Fibroblast of skin of right biceps (primary cell): Measurements from ENCODE around the gene TRIP13.

ENCODE experiments used
- DNase-seq: peaks from one replicate; pipeline ENCODE4 v3.0.0-alpha.2; 2013

Gene TRIP13

GRCh38 chr5:956941-957747, 64.5 kb downstream of the TRIP13 start:
- DNase-seq, result peak; percentile 95

- peak; percentile 42 for DNase-seq
Observed at GRCh38 chr5:957748-958485, 65.2 kb downstream of the TRIP13 start.

- DNase-seq, result peak; percentile 55
Observed at GRCh38 chr5:958701-959571, 66.3 kb downstream of the TRIP13 start.

DNA sequence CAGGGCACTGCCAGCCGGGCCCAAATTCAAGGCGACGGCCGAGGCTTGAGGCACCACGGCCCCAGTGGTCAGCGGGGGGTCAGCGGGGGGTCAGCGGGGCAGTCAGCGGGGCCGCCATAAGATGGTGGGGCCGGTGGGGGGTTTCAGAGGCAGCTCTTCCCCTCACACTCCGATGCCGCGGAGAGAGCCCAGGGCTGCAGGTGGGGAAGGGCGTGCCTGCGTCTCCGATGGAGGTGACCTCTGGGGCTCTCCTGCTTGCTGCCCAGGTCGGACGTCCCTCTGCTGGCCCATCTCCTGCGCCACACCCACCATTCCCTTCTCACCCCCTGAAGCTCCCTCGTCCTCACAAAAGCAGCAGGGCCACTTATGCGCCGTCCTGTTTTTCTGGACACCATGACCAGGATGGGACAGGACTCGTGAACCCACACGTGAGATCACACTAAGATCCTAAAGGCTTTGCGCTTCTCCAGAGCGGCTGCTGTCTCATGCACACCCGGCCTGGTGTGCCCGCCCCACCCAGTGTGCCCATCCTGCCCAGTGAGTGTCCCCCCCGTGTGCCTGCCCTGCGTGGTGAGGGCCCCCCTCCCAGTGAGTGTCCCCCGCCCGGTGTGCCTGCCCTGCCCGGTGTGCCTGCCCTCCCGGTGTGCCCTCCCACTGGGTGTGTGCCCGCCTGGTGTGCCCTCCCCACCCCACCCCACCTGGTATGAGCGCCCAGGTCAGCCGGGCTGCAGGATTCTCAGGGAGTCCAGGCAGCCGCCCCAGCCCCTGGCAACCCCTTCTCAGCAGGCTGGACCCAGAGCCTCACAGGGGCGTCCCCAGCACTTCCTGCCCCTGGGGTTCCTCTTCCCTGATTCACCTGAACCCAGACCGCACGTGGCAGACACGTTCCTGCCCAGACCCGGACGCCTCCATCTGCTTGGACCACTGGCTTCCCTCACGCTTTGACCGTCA, 67.2 kb downstream of the TRIP13 start:
- no peak for DNase-seq

DNA sequence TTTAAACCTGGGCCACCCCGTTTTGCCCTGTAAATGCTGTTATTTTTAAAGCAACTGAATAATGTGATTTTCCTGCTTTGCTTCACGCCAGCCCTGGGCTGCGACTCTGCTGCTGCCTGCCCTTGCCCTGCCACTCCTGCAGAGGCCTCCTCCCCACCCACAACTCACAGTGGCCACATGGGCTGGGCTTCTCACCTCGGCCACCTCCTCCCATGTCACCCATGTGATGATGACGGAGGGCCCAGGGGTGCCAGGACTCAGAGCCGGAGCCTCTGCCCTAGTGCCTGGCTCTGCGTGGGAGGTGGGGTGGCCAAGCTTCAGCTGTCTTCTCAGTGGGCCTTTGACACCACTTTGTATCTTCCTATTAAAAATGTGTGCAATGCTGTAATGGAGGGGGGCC, 67.9 kb downstream of the TRIP13 start:
- no peak for DNase-seq

GRCh38 chr5:961002-961710, 68.5 kb downstream of the TRIP13 start:
- DNase-seq, result no peak

- no peak for DNase-seq
Observed at GRCh38 chr5:961711-962240, 69.1 kb downstream of the TRIP13 start.

GRCh38 chr5:962386-962785, 69.7 kb downstream of the TRIP13 start:
- no peak for DNase-seq

DNA sequence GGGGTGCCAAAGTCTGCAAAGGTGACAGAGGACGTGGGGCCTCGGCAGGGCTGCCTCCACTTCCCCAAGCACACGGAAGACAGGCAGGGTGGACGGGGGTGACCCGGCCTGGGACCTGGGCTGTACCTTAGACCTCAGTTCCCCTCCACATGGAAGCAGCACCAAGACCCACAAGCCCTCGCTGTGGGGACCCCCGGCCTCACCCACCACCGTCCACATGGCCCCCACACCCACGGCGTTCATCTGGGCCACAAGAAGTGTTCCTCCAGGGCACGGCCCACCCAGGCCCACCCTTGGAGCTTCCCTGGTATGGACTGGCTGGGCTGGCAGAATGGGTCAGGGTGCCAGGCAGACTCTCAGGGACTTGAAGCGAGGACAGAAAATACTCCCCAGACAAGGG, 70.1 kb downstream of the TRIP13 start:
- DNase-seq, result no peak

GRCh38 chr5:963310-963672, 70.6 kb downstream of the TRIP13 start:
- no peak for DNase-seq

DNA sequence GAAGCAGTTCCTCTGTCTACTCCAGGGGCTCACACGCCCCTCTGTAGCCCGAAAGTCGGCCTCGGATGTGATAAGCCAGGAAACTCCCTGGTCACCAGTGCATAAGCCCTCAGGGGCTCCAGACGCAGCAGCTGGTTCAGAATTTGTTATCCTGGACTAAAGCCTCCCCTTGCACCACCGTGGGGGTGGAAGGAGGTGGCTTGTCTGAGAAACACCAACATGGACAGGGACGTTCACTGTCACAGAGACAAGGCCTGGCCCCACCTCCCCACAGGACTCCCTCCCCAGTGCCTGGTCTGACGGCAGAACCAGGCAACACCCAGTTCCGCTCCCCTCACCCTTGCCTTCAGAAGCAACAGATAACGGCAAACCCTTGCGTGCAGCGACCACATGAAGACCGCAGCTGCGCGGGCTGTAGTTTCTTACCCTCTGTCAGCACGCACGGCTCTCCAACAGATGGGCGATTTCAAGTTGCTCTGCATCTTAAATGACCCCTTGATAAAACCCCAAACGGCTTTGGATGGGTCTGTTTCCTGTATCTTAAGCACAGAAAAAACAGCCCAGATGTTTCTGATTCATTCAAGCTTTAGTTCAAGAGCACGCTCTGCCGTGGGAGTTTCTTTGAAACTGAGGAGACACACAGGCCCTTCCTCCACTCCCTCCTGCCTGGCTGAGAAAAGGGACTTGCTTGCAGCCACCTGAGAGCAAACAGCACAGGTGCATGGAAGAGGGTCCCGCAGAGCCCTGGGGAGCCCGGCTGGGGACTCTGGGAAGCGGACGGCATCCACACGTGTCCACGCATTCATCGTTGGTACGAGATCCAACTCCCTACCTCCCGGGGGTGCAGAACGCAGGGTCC, 71.2 kb downstream of the TRIP13 start:
- peak; percentile 72 for DNase-seq

GRCh38 chr5:964821-965220, 72.1 kb downstream of the TRIP13 start:
- no peak for DNase-seq

DNA sequence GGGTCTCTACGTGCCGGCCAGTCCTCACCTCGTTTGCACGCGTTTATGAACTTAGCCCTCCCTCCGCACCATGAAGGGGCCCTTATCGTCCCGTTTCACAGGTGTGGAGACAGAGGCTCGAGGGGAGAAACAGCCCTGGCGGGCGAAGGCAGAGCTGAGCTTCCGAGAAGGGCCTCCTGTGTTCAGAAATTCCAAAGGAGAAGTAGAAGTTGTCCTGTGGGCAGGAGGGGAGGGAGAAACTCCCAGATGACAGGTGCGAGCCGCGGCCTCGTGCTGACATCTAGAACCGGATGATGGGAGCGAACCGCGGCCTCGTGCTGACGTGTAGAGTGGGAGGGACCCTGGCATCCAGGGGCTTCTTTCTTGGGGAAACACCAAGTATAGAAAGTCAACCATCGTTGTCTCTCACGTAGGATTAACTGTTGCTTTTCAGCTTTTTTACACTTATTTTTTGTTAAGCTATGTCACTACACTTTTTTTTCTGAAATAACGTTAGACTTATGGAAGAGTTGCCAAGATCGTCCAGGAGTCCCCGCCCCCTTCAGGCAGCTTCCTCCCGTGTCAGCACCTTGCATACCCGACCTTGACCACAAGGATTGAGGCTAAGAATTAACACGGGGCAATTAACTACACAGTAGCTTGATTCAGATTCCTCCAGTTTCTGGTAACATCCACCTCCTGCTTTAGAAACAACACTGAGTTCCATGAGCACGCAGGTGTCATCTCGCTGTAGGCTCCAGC, 73.1 kb downstream of the TRIP13 start:
- no peak for DNase-seq

DNA sequence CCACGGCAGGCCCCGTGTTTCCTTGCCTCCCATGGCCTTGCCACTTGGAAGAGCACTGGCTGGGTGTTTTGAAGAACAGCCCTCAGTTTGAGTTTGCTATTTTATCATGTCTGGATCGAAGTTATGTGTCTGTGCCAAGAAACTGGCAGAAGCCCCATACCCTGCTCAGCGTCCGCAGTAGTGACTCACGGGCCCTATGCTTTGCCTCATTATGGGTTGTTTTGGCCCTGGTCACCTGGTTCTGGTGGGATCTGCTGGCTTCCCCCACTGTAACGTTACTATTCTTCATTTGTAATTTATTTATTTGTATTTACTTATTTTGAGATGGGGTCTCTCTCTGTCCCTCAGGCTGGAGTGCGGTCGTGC, 73.6 kb downstream of the TRIP13 start:
- DNase-seq, result no peak

DNA sequence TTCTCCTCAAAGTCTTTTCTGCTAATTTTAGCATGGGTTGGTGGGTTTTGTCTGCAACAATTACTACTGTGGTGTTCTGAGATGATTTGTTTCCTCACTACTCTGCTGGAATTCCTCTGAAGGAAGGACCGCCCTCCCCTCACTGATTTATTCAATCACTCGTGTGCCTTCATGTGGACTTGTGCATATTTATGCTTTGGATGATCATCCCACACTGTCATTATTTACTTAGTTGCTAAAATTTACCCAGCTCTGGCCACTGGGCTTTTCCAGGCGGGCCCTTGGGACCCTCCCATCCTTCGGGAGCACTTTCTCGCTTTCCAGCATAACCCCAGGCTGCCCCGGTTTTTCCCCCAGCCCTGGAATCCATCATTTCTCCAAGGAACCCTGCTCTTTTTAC, 74.3 kb downstream of the TRIP13 start:
- no peak for DNase-seq
